GM12875 (cell line): ENCODE measurements around the gene COG4.

Experiments used
- H3K4me3 ChIP-seq: one replicate; pipeline ENCODE4 v1.5.1; 2011; ENCODE audit warnings: low read depth, low read length, control low read depth
- TF ChIP-seq, protein P1 (sequence below): IDR thresholded peaks from 2 replicates; pipeline ENCODE4 v1.5.1; 2011; ENCODE audit warnings: low read depth, mild to moderate bottlenecking, control low read depth, inconsistent platforms, low read length, moderate library complexity, borderline replicate concordance; ENCODE audit not compliant: insufficient read depth

COG4 gene

DNA sequence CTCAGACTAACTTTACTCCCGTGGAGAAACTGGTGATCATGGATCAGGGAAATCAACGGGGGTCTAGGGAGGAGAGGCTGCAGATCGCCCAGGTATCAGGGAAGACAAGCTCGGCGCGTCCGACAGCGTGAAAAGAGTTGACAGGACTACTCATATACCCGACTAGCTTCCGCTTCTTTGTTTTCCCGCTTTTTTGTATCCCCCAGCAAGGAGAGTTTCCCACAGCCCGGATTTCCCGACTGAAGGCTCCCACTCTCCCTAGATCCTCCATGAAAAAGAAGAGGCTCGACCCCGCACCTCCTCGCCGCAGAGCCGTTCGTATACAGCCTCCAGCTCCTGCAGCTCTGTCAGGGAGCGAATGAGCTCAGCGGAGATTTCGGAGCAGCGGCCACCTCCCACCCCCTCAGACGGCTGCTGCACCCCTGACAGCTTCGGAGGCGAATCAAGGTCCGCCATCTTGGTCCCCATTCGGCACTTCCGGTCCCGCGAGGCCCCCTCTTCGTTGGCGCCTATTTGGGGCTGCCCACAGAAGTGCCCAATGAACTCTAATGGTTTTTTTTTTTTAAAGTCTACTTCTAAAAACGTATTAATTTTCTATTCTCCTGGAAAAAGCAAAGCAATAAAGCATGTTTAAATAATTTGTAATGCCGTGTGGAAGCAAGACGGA is at the start of gene COG4:
Gene COG4 (minus strand): TSS at position 479 of the 667 bp plus-strand sequence. CDS start 11 bp downstream, at position 468.
- H3K4me3 ChIP-seq = peak within 1 kb of the TSS; percentile 71
- TF ChIP-seq, protein P1, sequence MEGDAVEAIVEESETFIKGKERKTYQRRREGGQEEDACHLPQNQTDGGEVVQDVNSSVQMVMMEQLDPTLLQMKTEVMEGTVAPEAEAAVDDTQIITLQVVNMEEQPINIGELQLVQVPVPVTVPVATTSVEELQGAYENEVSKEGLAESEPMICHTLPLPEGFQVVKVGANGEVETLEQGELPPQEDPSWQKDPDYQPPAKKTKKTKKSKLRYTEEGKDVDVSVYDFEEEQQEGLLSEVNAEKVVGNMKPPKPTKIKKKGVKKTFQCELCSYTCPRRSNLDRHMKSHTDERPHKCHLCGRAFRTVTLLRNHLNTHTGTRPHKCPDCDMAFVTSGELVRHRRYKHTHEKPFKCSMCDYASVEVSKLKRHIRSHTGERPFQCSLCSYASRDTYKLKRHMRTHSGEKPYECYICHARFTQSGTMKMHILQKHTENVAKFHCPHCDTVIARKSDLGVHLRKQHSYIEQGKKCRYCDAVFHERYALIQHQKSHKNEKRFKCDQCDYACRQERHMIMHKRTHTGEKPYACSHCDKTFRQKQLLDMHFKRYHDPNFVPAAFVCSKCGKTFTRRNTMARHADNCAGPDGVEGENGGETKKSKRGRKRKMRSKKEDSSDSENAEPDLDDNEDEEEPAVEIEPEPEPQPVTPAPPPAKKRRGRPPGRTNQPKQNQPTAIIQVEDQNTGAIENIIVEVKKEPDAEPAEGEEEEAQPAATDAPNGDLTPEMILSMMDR = no peak

DNA sequence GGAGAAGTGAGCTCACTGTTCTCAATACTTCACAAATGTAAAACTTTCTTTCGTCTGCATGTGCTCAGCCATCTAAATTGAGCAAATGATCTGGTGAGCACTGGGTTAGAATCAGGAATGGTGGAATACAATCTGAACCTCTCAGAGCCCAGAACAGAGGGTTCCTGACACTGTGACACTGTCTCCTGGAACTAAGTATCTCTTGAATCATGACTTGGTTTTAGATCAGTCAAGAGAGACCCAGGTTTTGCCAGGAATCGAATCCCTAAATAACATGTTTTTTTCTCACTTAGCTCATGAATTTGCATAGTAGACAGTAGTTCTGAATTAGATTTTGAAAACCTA is 49.5 kb upstream of the COG4 start:
- H3K4me3 ChIP-seq = no peak overlapping the region
- TF ChIP-seq, protein P1 = no peak

DNA sequence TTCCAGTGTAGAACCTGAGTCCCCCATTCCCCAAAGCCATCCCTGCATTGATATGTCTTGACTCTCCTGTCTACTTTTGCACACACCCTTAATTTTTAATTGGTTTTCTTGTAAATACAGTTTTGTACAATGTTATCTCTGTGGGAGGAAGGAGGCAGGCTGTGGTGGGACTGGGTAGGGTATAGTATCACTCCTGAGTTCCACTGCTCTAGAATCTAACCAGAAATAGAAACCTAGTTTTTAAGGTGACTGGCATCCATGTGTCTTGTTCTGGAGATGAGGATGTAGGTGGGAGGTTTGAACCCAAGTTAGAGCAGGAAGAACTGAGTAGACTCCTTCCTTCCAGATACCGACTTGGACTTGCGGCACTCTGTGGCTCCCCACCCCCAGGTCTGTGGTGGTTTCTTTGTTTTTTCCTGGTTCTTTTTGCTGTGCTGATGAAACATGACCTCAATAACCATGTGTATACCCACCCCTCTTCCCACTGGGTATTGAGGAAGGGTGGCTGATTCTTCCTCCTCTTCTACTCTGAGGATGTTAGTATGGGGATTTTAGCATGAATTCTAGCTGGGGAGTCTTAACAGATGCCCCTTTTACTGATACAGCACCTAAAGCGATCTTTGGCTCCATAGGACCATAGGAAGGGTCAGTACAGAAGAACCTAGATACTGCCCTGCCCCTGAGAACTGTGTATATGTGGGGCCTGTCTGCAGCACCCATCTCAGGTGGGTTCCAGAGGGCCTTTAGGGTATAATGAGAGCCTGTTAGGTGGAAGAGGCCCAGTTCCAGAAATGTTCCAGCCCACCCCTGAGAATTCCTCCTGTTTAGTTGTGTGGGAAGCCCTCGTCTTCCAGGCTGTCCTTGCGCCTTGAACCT is 48.9 kb upstream of the COG4 start:
- H3K4me3 ChIP-seq = no peak overlapping the region
- TF ChIP-seq, protein P1 = no peak

DNA sequence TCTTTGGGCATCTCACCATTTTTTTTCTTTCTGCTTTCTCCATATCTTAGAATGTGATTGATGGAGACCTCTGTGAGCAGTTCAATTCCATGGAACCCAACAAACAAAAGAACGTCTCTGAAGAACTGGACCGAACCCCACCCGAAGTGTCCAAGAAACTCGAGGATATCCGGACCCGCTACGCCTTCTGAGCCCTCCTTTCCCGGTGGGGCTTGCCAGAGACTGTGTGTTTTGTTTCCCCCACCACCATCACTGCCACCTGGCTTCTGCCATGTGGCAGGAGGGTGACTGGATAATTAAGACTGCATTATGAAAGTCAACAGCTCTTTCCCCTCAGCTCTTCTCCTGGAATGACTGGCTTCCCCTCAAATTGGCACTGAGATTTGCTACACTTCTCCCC is 48.3 kb upstream of the COG4 start:
- H3K4me3 ChIP-seq = no peak overlapping the region
- TF ChIP-seq, protein P1 = no peak

DNA sequence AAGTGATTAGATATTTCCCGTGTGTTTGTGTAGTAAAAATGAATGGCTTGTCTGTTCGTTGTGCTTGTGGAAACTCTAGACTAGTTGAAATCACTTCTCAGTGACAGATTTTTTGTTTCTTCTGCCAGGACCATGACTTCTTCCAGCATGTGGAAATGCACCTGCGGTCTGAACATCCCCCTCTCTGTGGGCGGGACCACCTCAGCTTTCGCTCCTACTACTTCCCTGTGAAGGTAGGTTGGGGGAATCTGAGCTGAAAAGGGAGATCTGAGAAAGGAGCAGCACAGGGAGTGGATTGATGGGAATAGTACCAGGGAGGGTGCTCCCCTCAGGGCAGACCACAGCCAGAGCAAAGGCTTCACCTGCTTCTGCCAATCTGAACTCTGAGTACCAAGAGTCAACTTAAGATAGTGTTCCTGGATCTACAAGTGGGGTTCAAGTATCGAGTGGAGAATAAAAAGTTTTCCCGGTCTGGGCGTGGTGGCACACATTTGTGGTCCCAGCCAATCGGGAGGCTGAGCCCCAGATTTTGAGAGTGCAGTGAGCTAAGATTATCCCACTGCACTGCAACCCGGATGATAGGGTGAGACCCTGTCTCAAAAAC is 47.7 kb upstream of the COG4 start:
- TF ChIP-seq, protein P1 = no peak
- no peak overlapping the region for H3K4me3 ChIP-seq

DNA sequence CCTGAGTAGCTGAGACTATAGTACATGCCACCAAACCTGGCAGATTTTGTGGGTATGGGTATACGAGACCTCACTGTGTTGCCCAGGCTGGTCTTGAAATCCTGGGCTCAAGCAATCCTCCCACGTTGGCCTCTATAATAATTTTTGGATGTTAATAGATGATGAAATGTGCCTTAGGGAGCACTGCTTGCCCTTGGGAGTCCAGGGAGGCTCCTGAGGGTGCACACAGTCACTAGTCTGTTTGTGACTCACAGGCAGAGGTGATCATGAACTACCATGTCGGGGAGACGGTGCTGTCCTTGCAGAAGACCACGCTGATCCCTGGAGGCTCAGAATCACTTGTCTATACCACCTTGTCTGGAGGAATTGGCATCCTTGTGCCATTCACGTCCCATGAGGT is 46.4 kb upstream of the COG4 start:
- H3K4me3 ChIP-seq = no peak overlapping the region
- TF ChIP-seq, protein P1 = no peak
